Testis (tissue), 3 donors: ENCODE results near the gene STX4. TPM values are rescaled to one million over a fixed set of nuclear protein-coding genes. Genes with fewer than 3 reads are reported as not detected.

Experiments
- DNase-seq: peaks from one replicate; pipeline ENCODE4 v3.0.0-alpha.2; 2019
- H3K27ac ChIP-seq, 2 donors: fragments of 200-600 bp; sonication (generic); one replicate each; pipeline ENCODE4 v1.5.1; 2019
- H3K27me3 ChIP-seq: fragments of 200-600 bp; sonication (generic); one replicate; pipeline ENCODE4 v1.5.1; 2019
- H3K36me3 ChIP-seq: fragments of 200-600 bp; sonication (generic); one replicate; pipeline ENCODE4 v1.5.1; 2017; ENCODE audit warnings: low read depth; ENCODE audit errors: missing control alignments
- H3K4me1 ChIP-seq: fragments of 200-600 bp; sonication (generic); one replicate; pipeline ENCODE4 v1.5.1; 2019
- H3K4me3 ChIP-seq, 2 donors: fragments of 200-600 bp; sonication (generic); one replicate each; pipeline ENCODE4 v1.5.1; 2017 to 2019
- H3K9me3 ChIP-seq: fragments of 200-600 bp; sonication (generic); one replicate; pipeline ENCODE4 v1.5.1; 2017
- CTCF ChIP-seq, 3 experiments: fragments of 450-650 bp in 2 of 3; fragments of 200-600 bp in 1 of 3; sonication (generic) in 1 of 3; IDR thresholded peaks; one replicate each; pipeline ENCODE4 v1.5.1; 2016 to 2019; ENCODE audit warnings: antibody characterized with exemption in 3 of 3, mild to moderate bottlenecking in 2 of 3, moderate library complexity in 1 of 3
- POLR2A ChIP-seq: fragments of 450-650 bp; IDR thresholded peaks from one replicate; pipeline ENCODE4 v1.6.1; 2017; ENCODE audit warnings: antibody characterized with exemption, mild to moderate bottlenecking, moderate library complexity
- WGBS, 2 donors: methylation state at CpG; one replicate each; pipeline ENCODE4 v1.1.5; 2018; 5-methylcytosine and 5-hydroxymethylcytosine counted together
- intact Hi-C: fragments of 100-400 bp; cut with DNase I; formaldehyde crosslinking; loops from one replicate; pipeline ENCODE4 v1.15.1; 2023; ENCODE audit warnings: low total_unique reads
- polyA plus RNA-seq: library from polyadenylated mRNA; stranded (reverse); fragments of 350-450 nt; fragmentation: Illumina TruSeq; extraction: RNeasy Lipid Tissue Mini Kit (QIAGEN cat#74804); gene quantifications from one replicate; pipeline ENCODE4 v1.2.3, GENCODE V29; 2014; ENCODE audit warnings: low read depth, low replicate concordance; ENCODE audit not compliant: insufficient read depth
- total RNA-seq, 2 donors: library from RNA; depleted of rRNA; stranded (reverse); fragments of >200 nt; gene quantifications; one replicate each; pipeline ENCODE4 v1.2.3, GENCODE V29; 2016

The STX4 gene
- total and polyA plus RNA-seq, 3 donors from 2014 or later, result 37.1 to 56.9 (median 50.9) TPM

- Histone ChIP-seq H3K27me3 (no peaks in the 10 kb centered on the region), H3K36me3 (no peaks in the 10 kb centered on the region), H3K4me3 (no peak overlapping the region), H3K27ac (no peak overlapping the region), H3K4me1 (no peaks in the 10 kb centered on the region), H3K9me3 (no peaks in the 10 kb centered on the region)
- no peak for DNase-seq
- intact Hi-C loops, result no loop called here
- 83 to 88% methylated on average over 8 to 10 of the region's 10 CpGs for WGBS, 2 donors
- no peak for TF ChIP-seq CTCF (IDR thresholded peaks at IDR 0.05)
- TF ChIP-seq POLR2A, result no peak
Measured at GRCh38 chr16:31050280-31051030, 17.1 kb downstream of the STX4 start.

GRCh38 chr16:31052114-31052513 lies 18.8 kb downstream of the STX4 start:
- TF ChIP-seq POLR2A (no peak), CTCF (IDR thresholded peaks at IDR 0.05) (no peak)
- no peak overlapping the region for H3K4me3 ChIP-seq
- WGBS, 2 donors, result 58 to 73% methylated on average over 2 of the region's 2 CpGs
- DNase-seq, result no peak
- intact Hi-C loops, result no loop called here
- H3K27me3 ChIP-seq, result no peaks in the 10 kb centered on the region
- no peaks in the 10 kb centered on the region for H3K9me3 ChIP-seq
- no peak overlapping the region for H3K27ac ChIP-seq
- no peaks in the 10 kb centered on the region for H3K36me3 ChIP-seq
- no peaks in the 10 kb centered on the region for H3K4me1 ChIP-seq

GRCh38 chr16:31055613-31056012 lies 22.3 kb downstream of the STX4 start:
- Histone ChIP-seq H3K36me3 (no peaks in the 10 kb centered on the region), H3K4me1 (no peaks in the 10 kb centered on the region), H3K27ac (no peak overlapping the region), H3K4me3 (no peak overlapping the region), H3K9me3 (no peaks in the 10 kb centered on the region), H3K27me3 (no peaks in the 10 kb centered on the region)
- TF ChIP-seq CTCF (IDR thresholded peaks at IDR 0.05) (no peak), POLR2A (no peak)
- no peak for DNase-seq
- 84 to 94% methylated on average over 4 of the region's 4 CpGs for WGBS, 2 donors
- intact Hi-C loops, result no loop called here

- no peaks in the 10 kb centered on the region for H3K9me3 ChIP-seq
- no peaks in the 10 kb centered on the region for H3K36me3 ChIP-seq
- peaks cover 8% of the 10 kb centered on the region for H3K4me1 ChIP-seq
- 70 to 90% methylated on average over 12 to 42 of the region's 42 CpGs for WGBS, 2 donors
- TF ChIP-seq CTCF (IDR thresholded peaks at IDR 0.05), result no peak
- no peak for TF ChIP-seq POLR2A
- intact Hi-C loops, result no loop called here
- no peaks in the 10 kb centered on the region for H3K27me3 ChIP-seq
- peak overlapping the region; percentile 10 to 36 for H3K4me3 ChIP-seq
- no peak for DNase-seq
- H3K27ac ChIP-seq, result no peak overlapping the region
Measured at GRCh38 chr16:31061126-31061812, 27.9 kb downstream of the STX4 start.
